Measurements from ENCODE around the gene PSMC3.
A peak's percentile ranks its signal among the peaks of the same experiment; 100 is the strongest.

PSMC3 gene

GRCh38 chr11:47426062-47426956 lies at the start of gene PSMC3:
Gene PSMC3, minus strand, starts transcription at chr11:47426439. Its CDS starts 160 bp downstream, at chr11:47426279.
- peak; percentile 96 for DNase-seq (ENCODE audit: low spot score)

- no peak for DNase-seq (ENCODE audit: low spot score)
These were observed 44.4 kb upstream of the PSMC3 start for GRCh38 chr11:47470671-47471070.

GRCh38 chr11:47469361-47470179 lies 43.3 kb upstream of the PSMC3 start:
- no peak for DNase-seq (ENCODE audit: low spot score)

GRCh38 chr11:47468598-47469214 lies 42.5 kb upstream of the PSMC3 start:
- DNase-seq (ENCODE audit: low spot score): no peak

- DNase-seq (ENCODE audit: low spot score): no peak
These were observed 41.1 kb upstream of the PSMC3 start for GRCh38 chr11:47467357-47467756.

- DNase-seq (ENCODE audit: low spot score): no peak
These were observed 40.5 kb upstream of the PSMC3 start for GRCh38 chr11:47466701-47467250.

- no peak for DNase-seq (ENCODE audit: low spot score)
These were observed 40.0 kb upstream of the PSMC3 start for GRCh38 chr11:47466201-47466600.

GRCh38 chr11:47464483-47464882 lies 38.2 kb upstream of the PSMC3 start:
- DNase-seq (ENCODE audit: low spot score): no peak

GRCh38 chr11:47461876-47462275 lies 35.6 kb upstream of the PSMC3 start:
- DNase-seq (ENCODE audit: low spot score): no peak

- no peak for DNase-seq (ENCODE audit: low spot score)
These were observed 34.5 kb upstream of the PSMC3 start for GRCh38 chr11:47460571-47461235.

GRCh38 chr11:47454258-47454671 lies 28.0 kb upstream of the PSMC3 start:
- DNase-seq (ENCODE audit: low spot score): peak; percentile 86

- no peak for DNase-seq (ENCODE audit: low spot score)
These were observed 27.1 kb upstream of the PSMC3 start for GRCh38 chr11:47453365-47453764.

GRCh38 chr11:47451990-47452389 lies 25.8 kb upstream of the PSMC3 start:
- no peak for DNase-seq (ENCODE audit: low spot score)

- DNase-seq (ENCODE audit: low spot score): no peak
These were observed 25.2 kb upstream of the PSMC3 start for GRCh38 chr11:47451436-47451835.

GRCh38 chr11:47449541-47449940 lies 23.3 kb upstream of the PSMC3 start:
- no peak for DNase-seq (ENCODE audit: low spot score)

- no peak for DNase-seq (ENCODE audit: low spot score)
These were observed 22.6 kb upstream of the PSMC3 start, which contains the start of gene RAPSN for GRCh38 chr11:47448566-47449427. Gene RAPSN, minus strand, starts transcription at chr11:47449136. Its CDS starts 172 bp downstream, at chr11:47448964.

GRCh38 chr11:47447906-47448305 lies 21.7 kb upstream of the PSMC3 start:
- DNase-seq (ENCODE audit: low spot score): no peak

GRCh38 chr11:47446833-47447232 lies 20.6 kb upstream of the PSMC3 start:
- DNase-seq (ENCODE audit: low spot score): no peak

GRCh38 chr11:47445840-47446239 lies 19.6 kb upstream of the PSMC3 start:
- DNase-seq (ENCODE audit: low spot score): no peak

- DNase-seq (ENCODE audit: low spot score): no peak
These were observed 17.6 kb upstream of the PSMC3 start for GRCh38 chr11:47443817-47444216.

All from RKO (cell line).